K562 (cell line): ENCODE data around the gene GLIS2. TPM values are rescaled to one million over a fixed set of nuclear protein-coding genes. Genes with fewer than 3 reads are reported as not detected.
A peak's percentile ranks its signal among the peaks of the same experiment; 100 is the strongest.

Source experiments
- ARID3A ChIP-seq: IDR thresholded peaks from 2 replicates; pipeline ENCODE4 v1.6.1; 2012; ENCODE audit warnings: low read depth, low read length, improper control_type of control experiment, borderline replicate concordance
- ARNT ChIP-seq, 2 experiments: fragments of 450-650 bp; IDR thresholded peaks; 2 replicates each; pipeline ENCODE4 v1.6.1; 2016; ENCODE audit warnings: mild to moderate bottlenecking in 1 of 2
- FIP1L1 ChIP-seq: fragments of 200-400 bp; formaldehyde crosslinking; IDR thresholded peaks from 2 replicates; pipeline ENCODE4 v1.6.1; 2018; ENCODE audit warnings: mild to moderate bottlenecking, low read depth, low read length; ENCODE audit not compliant: poor library complexity, severe bottlenecking
- GABPA ChIP-seq: fragments of 200-800 bp; sonication (Bioruptor generic); conservative IDR thresholded peaks from 2 replicates; pipeline ENCODE4 v1.6.1; 2016; ENCODE audit warnings: low read depth, missing genetic modification characterization, missing compliant biosample characterization
- NR2C2 ChIP-seq, 2 experiments: fragments of 200-800 bp in 1 of 2; sonication (Bioruptor generic) in 1 of 2; sonication (generic) in 1 of 2; formaldehyde crosslinking in 1 of 2; IDR thresholded peaks; 2 replicates each; pipeline versions ENCODE4 v1.6.1 to v1.8.0; 2016 to 2022; ENCODE audit warnings: mild to moderate bottlenecking in 1 of 2, missing compliant biosample characterization in 1 of 2, missing genetic modification characterization in 1 of 2, missing genetic modification reagents in 1 of 2
- RFX7 ChIP-seq: fragments of 250-450 bp; sonication (Bioruptor Pico); IDR thresholded peaks from 2 replicates; pipeline ENCODE4 v1.5.1; 2021; ENCODE audit warnings: mild to moderate bottlenecking
- SMAD2 ChIP-seq: fragments of 150-350 bp; IDR thresholded peaks from 2 replicates; pipeline ENCODE4 v1.6.1; 2014; ENCODE audit warnings: low read depth, mild to moderate bottlenecking, low read length
- TBP ChIP-seq: optimal IDR thresholded peaks from 2 replicates; pipeline ENCODE3; 2011; ENCODE audit warnings: low read depth, low read length, improper control_type of control experiment
- TRIM28 ChIP-seq: fragments of 450-650 bp; IDR thresholded peaks from 2 replicates; pipeline ENCODE4 v1.6.1; 2017
- ZNF121 ChIP-seq: sonication (generic); formaldehyde crosslinking; conservative IDR thresholded peaks from 2 replicates; pipeline ENCODE4 v1.8.0; 2022; ENCODE audit warnings: missing genetic modification reagents
- ZNF431 ChIP-seq: sonication (generic); formaldehyde crosslinking; IDR thresholded peaks from 2 replicates; pipeline ENCODE4 v1.8.0; 2022; ENCODE audit warnings: mild to moderate bottlenecking, missing genetic modification reagents
- polyA plus RNA-seq, 8 experiments: library from polyadenylated mRNA; depleted of rRNA in 4 of 8; stranded (reverse) in 5 of 8; unstranded in 3 of 8; fragments of >200 nt; fragmentation: Nextera tagmentation in 2 of 8; fragmentation: Illumina TruSeq in 1 of 8; extraction: Ambion mirVana in 2 of 8; extraction: Trizol in 1 of 8; gene quantifications; 2 replicates each; pipeline versions ENCODE4 v1.2.1 to v1.2.3, GENCODE V29; 2011 to 2014; ENCODE audit warnings: inconsistent platforms in 1 of 8, missing spikeins in 1 of 8
- total RNA-seq, 7 experiments: library from RNA; depleted of rRNA in 6 of 7; stranded (reverse); fragments of >200 nt in 6 of 7; fragmentation: Illumina TruSeq in 2 of 7; extraction: Trizol in 2 of 7; gene quantifications; 2 replicates each; pipeline versions ENCODE4 v1.2.1 to v1.2.3, GENCODE V29; 2011 to 2021; ENCODE audit warnings: low replicate concordance in 1 of 7
- TF ChIP-seq, protein P1 (sequence below): fragments of 450-650 bp; formaldehyde crosslinking; IDR thresholded peaks from 2 replicates; pipeline ENCODE4 v1.4.0; 2022; ENCODE audit warnings: missing genetic modification characterization
- TF ChIP-seq, protein P2 (sequence below), 2 experiments: fragments of 450-650 bp; conservative IDR thresholded peaks; 2 replicates each; pipeline ENCODE4 v1.6.1; 2017; ENCODE audit warnings: mild to moderate bottlenecking in 2 of 2, moderate library complexity in 2 of 2
- TF ChIP-seq, protein P3 (sequence below): fragments of 250-450 bp; sonication (Bioruptor Pico); IDR thresholded peaks from 2 replicates; pipeline ENCODE4 v1.8.0; 2021; ENCODE audit warnings: borderline replicate concordance, mild to moderate bottlenecking, moderate library complexity; ENCODE audit not compliant: poor library complexity, severe bottlenecking
- TF ChIP-seq, protein P4 (sequence below): fragments of 450-650 bp; IDR thresholded peaks from 2 replicates; pipeline ENCODE4 v1.6.1; 2016; ENCODE audit warnings: borderline replicate concordance
- TF ChIP-seq, protein P5 (sequence below): sonication (generic); formaldehyde crosslinking; IDR thresholded peaks from 2 replicates; pipeline ENCODE4 v1.8.0; 2022; ENCODE audit warnings: missing genetic modification reagents, mild to moderate bottlenecking, borderline replicate concordance

GLIS2 gene
- total and polyA plus RNA-seq, 9 of the 15 experiments (the other 6 are each of a cell fraction or from before 2014, with no cell fraction given) = 0.10 to 9.0 (median 0.57) TPM

- peak; percentile 62; the same call in 1 of the 2 replicates for TF ChIP-seq TRIM28
- TF ChIP-seq, protein P1, sequence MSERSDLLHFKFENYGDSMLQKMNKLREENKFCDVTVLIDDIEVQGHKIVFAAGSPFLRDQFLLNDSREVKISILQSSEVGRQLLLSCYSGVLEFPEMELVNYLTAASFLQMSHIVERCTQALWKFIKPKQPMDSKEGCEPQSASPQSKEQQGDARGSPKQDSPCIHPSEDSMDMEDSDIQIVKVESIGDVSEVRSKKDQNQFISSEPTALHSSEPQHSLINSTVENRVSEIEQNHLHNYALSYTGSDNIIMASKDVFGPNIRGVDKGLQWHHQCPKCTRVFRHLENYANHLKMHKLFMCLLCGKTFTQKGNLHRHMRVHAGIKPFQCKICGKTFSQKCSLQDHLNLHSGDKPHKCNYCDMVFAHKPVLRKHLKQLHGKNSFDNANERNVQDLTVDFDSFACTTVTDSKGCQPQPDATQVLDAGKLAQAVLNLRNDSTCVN (CRISPR knock-in tag) = no peak
- TF ChIP-seq ARID3A = no peak
- no peak for TF ChIP-seq ARNT (IDR thresholded peaks at IDR 0.05)
- TF ChIP-seq, protein P2, sequence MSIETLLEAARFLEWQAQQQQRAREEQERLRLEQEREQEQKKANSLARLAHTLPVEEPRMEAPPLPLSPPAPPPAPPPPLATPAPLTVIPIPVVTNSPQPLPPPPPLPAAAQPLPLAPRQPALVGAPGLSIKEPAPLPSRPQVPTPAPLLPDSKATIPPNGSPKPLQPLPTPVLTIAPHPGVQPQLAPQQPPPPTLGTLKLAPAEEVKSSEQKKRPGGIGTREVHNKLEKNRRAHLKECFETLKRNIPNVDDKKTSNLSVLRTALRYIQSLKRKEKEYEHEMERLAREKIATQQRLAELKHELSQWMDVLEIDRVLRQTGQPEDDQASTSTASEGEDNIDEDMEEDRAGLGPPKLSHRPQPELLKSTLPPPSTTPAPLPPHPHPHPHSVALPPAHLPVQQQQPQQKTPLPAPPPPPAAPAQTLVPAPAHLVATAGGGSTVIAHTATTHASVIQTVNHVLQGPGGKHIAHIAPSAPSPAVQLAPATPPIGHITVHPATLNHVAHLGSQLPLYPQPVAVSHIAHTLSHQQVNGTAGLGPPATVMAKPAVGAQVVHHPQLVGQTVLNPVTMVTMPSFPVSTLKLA (conservative IDR thresholded peaks at IDR 0.05) = peak; percentile 47 to 69
- TF ChIP-seq ZNF431 = no peak
- TF ChIP-seq, protein P3, sequence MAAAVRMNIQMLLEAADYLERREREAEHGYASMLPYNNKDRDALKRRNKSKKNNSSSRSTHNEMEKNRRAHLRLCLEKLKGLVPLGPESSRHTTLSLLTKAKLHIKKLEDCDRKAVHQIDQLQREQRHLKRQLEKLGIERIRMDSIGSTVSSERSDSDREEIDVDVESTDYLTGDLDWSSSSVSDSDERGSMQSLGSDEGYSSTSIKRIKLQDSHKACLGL (CRISPR knock-in tag) = peak; percentile 61
- TF ChIP-seq, protein P4, sequence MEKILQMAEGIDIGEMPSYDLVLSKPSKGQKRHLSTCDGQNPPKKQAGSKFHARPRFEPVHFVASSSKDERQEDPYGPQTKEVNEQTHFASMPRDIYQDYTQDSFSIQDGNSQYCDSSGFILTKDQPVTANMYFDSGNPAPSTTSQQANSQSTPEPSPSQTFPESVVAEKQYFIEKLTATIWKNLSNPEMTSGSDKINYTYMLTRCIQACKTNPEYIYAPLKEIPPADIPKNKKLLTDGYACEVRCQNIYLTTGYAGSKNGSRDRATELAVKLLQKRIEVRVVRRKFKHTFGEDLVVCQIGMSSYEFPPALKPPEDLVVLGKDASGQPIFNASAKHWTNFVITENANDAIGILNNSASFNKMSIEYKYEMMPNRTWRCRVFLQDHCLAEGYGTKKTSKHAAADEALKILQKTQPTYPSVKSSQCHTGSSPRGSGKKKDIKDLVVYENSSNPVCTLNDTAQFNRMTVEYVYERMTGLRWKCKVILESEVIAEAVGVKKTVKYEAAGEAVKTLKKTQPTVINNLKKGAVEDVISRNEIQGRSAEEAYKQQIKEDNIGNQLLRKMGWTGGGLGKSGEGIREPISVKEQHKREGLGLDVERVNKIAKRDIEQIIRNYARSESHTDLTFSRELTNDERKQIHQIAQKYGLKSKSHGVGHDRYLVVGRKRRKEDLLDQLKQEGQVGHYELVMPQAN = peak; percentile 43; the same call in 1 of the 2 replicates
- TF ChIP-seq FIP1L1 = peak; percentile 51
- TF ChIP-seq SMAD2 = no peak
- TF ChIP-seq ZNF121 (CRISPR knock-in tag) = no peak
- TF ChIP-seq, protein P5, sequence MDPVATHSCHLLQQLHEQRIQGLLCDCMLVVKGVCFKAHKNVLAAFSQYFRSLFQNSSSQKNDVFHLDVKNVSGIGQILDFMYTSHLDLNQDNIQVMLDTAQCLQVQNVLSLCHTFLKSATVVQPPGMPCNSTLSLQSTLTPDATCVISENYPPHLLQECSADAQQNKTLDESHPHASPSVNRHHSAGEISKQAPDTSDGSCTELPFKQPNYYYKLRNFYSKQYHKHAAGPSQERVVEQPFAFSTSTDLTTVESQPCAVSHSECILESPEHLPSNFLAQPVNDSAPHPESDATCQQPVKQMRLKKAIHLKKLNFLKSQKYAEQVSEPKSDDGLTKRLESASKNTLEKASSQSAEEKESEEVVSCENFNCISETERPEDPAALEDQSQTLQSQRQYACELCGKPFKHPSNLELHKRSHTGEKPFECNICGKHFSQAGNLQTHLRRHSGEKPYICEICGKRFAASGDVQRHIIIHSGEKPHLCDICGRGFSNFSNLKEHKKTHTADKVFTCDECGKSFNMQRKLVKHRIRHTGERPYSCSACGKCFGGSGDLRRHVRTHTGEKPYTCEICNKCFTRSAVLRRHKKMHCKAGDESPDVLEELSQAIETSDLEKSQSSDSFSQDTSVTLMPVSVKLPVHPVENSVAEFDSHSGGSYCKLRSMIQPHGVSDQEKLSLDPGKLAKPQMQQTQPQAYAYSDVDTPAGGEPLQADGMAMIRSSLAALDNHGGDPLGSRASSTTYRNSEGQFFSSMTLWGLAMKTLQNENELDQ (CRISPR knock-in tag) = no peak
- peak; percentile 76 for TF ChIP-seq TBP
- TF ChIP-seq NR2C2 (CRISPR knock-in tag; IDR thresholded peaks at IDR 0.05) = peak; percentile 94
- TF ChIP-seq NR2C2 (tag; IDR thresholded peaks at IDR 0.05) = peak; percentile 99
- TF ChIP-seq RFX7 (CRISPR knock-in tag) = no peak
- TF ChIP-seq GABPA (tag) = peak; percentile 17; the same call in 1 of the 2 replicates
Measured at GRCh38 chr16:4350787-4351659, 35.2 kb downstream of the GLIS2 start, which contains the start of gene PAM16 (continued).
